GM20431 (cell line): ENCODE measurements around the gene JDP2.

ENCODE experiments used
- in situ Hi-C: fragments of 300-500 bp; cut with MseI, MboI; formaldehyde crosslinking; loops from one replicate; pipeline ENCODE4 v1.15.0; 2020; ENCODE audit warnings: low sequenced_read_pairs; ENCODE audit not compliant: unreplicated experiment

The JDP2 gene

DNA sequence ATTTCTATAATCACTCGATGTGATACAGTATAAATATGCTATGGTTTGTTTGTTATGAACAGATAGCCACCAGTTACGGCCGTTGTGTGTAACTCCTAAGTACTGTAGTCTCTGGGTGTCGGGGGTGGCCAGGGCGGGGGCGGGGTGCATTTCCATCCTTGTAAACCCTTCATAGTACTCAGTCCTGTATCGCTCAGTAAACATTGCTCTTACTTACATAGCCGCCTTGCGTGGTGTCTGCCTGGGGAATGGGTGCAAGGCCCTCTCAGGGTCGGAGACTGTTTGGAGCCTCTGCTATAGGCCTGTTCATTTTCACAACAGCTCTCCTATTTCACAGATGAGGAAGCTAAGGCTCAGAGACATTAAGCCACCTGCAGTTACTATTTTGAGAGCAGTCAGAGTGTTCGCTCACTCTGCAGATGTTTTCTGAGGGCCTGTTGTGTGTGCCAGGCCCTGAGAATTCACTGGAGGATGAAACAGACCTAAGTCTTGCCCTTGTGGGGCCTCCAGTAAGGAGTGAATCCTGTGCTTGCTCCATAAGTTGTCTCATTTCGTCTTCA is 42.5 kb downstream of the JDP2 start:
- in situ Hi-C loops, result loop anchor here (25.0 kb wide), 1 partner anchor 333 kb away; the partner anchor contains the start of gene NEK9

GRCh38 chr14:75471059-75471458 is 43.2 kb downstream of the JDP2 start:
- in situ Hi-C loops, result loop anchor here (25.0 kb wide), 1 partner anchor 334 kb away; the partner anchor contains the start of gene NEK9

GRCh38 chr14:75474127-75474526 is 46.3 kb downstream of the JDP2 start:
- in situ Hi-C loops, result loop anchor here (25.0 kb wide), 1 partner anchor 337 kb away; the partner anchor contains the start of gene NEK9

DNA sequence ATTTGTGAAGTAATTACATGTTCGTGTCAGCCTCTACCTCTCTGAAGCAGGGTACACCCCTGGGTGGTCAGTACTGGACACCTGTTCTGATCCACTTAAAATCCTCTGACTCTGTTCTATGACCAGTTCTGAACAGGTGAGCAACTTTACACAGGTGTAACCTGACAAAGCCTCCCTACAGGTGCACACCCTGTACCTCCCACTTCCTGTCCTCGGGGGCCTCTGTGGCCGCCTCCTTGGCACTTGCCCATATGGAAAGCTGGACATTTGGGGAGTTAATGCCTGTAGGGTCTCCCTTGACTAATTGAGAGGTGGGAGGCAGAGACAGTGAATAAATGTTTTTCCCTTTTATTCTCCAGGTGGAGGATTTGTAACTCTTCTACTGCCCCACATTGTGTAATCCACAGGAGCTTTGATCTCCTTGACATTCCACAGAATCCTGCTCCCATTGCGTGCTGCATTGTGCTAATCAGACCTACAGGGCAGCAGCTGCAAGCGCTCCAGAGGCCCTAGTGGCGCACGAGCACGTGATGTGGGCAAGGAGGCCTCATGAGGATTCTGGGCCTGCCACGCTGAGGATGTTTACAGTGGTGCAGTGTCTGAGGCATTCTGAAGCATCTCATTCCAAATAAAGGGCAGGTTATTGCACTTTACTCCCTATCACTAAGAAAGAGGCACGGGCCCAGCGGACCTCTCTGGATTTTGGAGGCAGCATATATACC is 48.6 kb downstream of the JDP2 start:
- in situ Hi-C loops, result no loop called here

- in situ Hi-C loops, result no loop called here
These were observed 50.1 kb downstream of the JDP2 start for GRCh38 chr14:75477881-75478280.

DNA sequence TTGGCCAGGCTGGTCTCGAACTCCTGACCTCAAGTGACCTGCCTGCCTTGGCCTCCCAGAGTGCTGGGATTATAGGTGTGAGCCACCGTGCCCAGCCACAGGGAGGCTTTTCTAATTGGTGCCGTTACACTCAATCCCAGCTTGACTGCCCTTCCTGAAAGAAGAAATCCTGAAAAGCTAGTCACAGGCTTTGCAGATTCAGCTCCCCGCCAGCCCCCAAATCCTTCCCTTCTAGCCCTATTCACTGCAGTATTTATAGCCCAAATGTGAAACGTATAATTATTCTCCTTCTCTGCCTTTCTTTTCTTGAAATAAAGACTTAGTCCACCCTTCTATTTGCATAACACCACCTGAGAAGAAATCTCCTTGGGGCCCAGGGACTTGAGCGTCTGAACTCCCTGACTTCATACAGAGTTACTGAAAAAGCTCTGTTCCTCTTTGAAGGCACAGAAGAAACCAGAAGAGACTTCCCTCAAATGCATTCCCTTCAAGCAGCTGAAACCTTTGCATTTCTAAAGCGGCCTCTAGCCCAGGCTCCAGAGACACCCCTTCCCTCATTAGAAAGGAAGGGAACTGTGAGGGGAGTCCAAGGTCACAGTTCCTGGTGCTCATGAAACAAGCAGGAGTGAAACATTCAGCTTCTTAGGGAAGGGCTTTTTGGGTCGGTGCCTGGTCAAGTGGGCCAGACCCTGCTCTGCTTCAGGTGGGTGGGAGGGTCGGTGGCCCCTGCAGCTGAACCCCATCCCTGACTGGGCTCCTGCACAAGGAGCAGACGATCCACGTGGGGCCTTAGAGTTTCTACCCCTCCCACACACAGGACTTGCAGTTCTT is 52.2 kb downstream of the JDP2 start:
- in situ Hi-C loops, result loop anchor here (10.0 kb wide), 1 partner anchor 165 kb away; no protein-coding TSS in a partner anchor

- in situ Hi-C loops, result loop anchor here (10.0 kb wide), 1 partner anchor 168 kb away; no protein-coding TSS in a partner anchor
These were observed 54.5 kb downstream of the JDP2 start for GRCh38 chr14:75482366-75482765.

- in situ Hi-C loops, result loop anchor here (10.0 kb wide), 1 partner anchor 170 kb away; no protein-coding TSS in a partner anchor
These were observed 57.0 kb downstream of the JDP2 start for GRCh38 chr14:75484711-75485429.

- in situ Hi-C loops, result loop anchor here (10.0 kb wide), 1 partner anchor 172 kb away; no protein-coding TSS in a partner anchor
These were observed 58.5 kb downstream of the JDP2 start for GRCh38 chr14:75486318-75486717.

DNA sequence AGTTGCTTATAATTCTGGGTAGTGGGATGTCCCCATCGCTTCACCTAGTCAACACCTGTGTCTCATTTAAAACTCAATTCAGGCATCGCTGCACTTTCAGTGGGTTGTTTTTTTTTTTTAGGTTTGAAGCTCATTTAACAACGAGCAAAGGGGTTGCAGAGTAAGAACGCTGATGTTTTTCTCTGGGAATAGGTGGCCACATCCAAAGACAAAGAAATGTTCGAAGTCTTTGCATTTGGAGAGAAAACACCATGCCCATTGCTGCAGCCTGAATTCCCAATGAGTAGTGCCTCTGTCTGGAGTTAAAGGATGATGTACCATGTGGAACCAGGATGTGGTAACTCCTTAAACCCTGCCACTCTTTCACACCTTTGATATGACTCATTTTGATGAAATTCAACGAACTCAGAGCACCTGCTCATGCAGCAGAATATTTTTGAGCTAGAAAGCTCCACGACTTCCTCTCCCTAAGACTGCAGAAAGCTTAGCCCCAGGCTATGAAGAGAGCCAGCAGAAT is 59.4 kb downstream of the JDP2 start:
- in situ Hi-C loops, result loop anchor here (10.0 kb wide), 1 partner anchor 172 kb away; no protein-coding TSS in a partner anchor

DNA sequence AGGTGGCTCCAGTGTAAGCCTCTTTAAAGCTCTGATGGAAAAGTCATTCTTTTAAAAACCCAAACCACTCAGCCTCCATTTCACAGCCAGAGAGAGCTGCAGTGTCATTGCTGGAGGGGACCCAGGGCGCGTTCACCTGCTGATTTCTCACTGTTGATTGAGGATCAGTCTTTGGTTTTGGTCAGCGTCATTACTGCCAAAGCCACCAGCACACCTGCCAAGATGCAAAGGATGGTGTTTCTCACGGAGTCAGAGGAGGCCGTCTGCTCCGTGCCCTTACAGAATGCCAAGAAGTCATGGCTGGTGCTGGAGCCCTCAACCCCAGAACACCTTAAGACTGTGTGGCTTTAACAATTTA is 61.6 kb downstream of the JDP2 start:
- in situ Hi-C loops, result loop anchor here (10.0 kb wide), 1 partner anchor 175 kb away; no protein-coding TSS in a partner anchor

GRCh38 chr14:75491376-75491978 is 63.7 kb downstream of the JDP2 start:
- in situ Hi-C loops, result no loop called here

DNA sequence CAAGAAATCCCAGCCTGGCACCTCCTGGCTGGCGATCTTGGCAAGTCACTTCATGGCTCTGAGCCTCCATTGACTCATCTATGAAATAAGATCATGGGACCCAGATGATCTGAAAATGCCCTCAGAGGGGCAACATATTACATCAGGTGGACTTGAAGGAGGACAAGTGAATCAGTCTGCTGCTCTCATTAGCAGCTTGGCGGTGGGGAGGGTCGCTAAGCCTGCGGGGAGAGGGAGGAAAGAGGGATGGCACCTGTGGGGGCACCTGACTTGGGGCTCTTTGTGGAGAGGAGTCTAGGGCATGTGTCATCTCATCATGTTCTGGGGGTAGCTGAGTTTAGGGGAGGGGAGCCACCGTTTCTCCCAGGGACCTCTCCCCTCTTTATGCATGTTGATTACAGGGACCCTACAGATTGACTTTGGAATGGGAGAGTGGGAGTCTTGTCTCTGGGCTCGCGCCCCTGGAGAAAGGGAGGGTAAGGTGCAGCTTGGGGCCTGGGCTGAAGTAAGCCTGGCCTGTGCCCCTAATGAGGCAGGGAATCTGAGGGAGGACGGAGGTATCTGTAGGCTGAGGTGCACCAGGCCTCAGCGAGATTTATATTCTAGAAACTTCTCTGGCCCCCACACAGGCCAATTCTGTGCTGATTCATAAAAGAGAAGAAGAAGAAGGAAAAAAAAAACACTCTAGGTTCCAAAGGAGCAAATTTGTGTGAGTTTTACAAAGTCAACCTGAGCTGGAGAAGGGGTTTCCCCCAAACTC is 65.2 kb downstream of the JDP2 start:
- in situ Hi-C loops, result no loop called here

DNA sequence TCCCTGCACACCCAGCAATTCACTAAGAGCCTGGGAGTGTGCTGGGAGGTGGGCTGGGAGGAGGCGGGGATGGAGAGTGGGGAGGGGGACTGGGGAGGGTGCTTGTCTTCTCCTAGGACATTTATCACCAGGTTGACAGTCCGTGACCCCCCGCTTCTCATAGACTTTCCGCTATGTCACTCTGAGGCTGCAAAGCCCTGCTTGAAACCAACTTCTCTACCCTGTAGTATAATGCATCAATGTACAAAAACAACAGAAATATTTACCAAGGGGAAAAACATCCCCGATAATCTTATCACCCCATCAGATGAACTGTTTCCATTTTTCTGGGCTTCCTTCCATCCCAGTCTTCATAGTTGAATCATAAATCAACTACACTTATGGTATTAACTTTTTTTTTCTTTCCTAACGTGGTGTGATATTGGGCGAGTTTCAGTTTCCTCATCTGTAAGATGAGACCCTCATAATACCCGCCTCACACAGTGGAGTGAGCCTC is 65.8 kb downstream of the JDP2 start:
- in situ Hi-C loops, result no loop called here

DNA sequence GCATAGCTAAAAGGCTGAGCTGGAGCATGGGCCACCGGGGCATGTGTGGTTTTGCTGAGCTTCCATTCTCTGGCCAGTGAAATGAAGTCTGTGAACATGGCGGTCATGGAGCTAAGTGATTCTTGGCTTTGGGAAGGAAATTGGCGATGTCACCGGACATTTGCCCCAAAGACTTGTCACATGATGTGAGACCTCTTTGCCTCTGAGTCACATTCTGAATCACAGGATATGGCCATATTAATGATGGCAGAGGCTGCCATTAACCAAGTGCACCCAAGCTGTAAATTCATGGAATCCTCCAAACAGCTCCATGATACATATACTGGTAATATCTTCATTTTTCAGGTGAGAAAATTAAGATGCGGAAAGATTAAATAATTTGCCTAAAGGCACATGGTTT is 67.1 kb downstream of the JDP2 start:
- in situ Hi-C loops, result no loop called here

- in situ Hi-C loops, result no loop called here
These were observed 67.6 kb downstream of the JDP2 start for GRCh38 chr14:75495399-75495798.

- in situ Hi-C loops, result no loop called here
These were observed 68.1 kb downstream of the JDP2 start for GRCh38 chr14:75495882-75496281.

DNA sequence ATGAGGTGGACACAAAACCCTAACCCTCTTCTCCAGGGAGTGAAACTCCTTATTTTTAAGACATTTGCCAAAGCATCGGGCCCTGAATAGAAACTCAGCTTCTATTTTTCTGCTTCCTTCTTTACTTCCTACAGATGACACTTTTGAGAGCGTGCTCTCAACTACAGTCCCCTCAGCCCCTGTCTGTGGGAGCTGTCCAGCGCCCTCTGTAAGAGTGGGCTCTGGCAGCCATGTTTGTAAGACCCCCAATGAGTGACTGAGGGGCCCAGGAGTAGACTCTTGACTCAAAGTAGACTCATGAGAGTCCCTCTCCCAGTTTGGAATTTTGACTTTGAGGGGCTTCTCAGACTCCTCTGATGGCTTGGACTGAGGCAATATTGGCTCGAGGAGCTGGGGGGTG is 68.9 kb downstream of the JDP2 start:
- in situ Hi-C loops, result no loop called here
